Measurements from ENCODE around the gene ETV7. TPM values are rescaled to one million over a fixed set of nuclear protein-coding genes. Genes with fewer than 3 reads are reported as not detected.

ETV7 gene
- total and polyA plus RNA-seq, 12 donors = 0.10 to 5.9 (median 0.17) TPM; not detected in 5

DNA sequence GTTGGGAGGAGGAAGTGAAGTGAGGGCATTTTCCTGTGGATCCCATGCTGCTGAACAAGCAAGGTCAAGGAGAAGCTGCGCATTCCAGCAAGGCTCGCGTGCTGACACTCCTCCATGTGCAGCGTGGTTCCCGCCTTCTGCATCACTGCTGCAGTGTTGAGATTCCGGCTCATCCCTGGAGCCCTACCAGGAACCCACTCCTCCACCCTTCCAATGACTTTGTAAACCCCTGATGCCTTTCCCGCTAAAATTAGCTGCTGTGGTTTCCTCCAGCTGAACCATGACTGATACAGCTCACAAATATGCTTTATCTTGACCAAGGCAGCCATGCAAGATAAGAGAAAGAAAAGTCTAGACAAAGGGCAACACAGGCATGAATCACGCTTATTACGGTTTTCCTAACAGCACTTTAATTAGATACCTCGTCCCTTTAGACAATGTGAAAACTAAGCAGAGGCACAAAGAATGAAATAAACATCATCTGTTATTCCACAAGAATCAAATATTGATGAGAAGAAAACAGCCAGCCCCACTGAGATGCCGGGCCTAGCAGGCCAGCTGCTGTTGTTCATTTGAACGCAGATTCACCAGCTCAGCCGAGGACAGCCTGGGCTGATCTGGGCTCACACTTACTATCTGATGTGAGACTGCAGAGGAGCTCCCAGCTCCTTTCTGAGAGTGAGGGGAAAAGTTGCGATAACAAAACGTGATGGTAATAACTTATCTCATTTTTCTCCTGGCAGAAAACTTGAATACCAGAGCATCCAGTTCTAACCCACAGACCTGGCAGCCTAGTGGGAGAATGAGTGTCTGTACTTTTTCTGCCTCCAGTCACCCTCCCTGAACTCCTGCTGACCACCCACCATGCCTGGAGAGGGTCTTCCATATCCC, 36.5 kb downstream of the ETV7 start:
- peaks cover 0 to 79% (median 40%) of the 10 kb centered on the region in 7 donors for H3K27me3 ChIP-seq
- H3K27ac ChIP-seq = peak overlapping the region in 2 of 10 donors; percentile 39 to 71
- H3K4me1 ChIP-seq = peaks cover 0 to 32% (median 19%) of the 10 kb centered on the region in 9 donors
- no peaks in the 10 kb centered on the region for H3K36me3 ChIP-seq
- DNase-seq (no peak), ATAC-seq (peak; percentile 26 to 85 (median 66))
- intact Hi-C loops (cut with DNase I) = loop anchor here in 4 of 10 donors (10.0 kb wide), 2 partner anchors 226 to 326 kb away; partner anchors contain the start of genes MAPK14 (in 2 of the 4) and SLC26A8 (in 2 of the 4)
- H3K4me3 ChIP-seq = no peak overlapping the region
- H3K9me3 ChIP-seq = peaks cover 0 to 7% (median 0%) of the 10 kb centered on the region in 11 donors
- no peak for TF ChIP-seq CTCF (IDR thresholded peaks at IDR 0.05)
- WGBS, 2 donors = 44 to 47% methylated on average over 15 of the region's 15 CpGs

GRCh38 chr6:36350082-36350481, 37.4 kb downstream of the ETV7 start:
- intact Hi-C loops (cut with DNase I) = loop anchor here in 4 of 10 donors (10.0 kb wide), 2 partner anchors 225 to 325 kb away; partner anchors contain the start of genes MAPK14 (in 2 of the 4) and SLC26A8 (in 2 of the 4)
- Histone ChIP-seq H3K27ac (peak overlapping the region in 2 of 10 donors; percentile 39 to 71), H3K4me1 (peaks cover 0 to 28% (median 19%) of the 10 kb centered on the region in 9 donors), H3K27me3 (peaks cover 0 to 79% (median 36%) of the 10 kb centered on the region in 7 donors), H3K9me3 (peaks cover 0 to 7% (median 0%) of the 10 kb centered on the region in 11 donors), H3K4me3 (no peak overlapping the region), H3K36me3 (no peaks in the 10 kb centered on the region)
- peak in 7 of 8 donors; percentile 49 to 87 (median 74) for ATAC-seq
- DNase-seq = no peak
- WGBS, 2 donors = 59 to 70% methylated on average over 4 of the region's 4 CpGs
- TF ChIP-seq CTCF (IDR thresholded peaks at IDR 0.05) = no peak

DNA sequence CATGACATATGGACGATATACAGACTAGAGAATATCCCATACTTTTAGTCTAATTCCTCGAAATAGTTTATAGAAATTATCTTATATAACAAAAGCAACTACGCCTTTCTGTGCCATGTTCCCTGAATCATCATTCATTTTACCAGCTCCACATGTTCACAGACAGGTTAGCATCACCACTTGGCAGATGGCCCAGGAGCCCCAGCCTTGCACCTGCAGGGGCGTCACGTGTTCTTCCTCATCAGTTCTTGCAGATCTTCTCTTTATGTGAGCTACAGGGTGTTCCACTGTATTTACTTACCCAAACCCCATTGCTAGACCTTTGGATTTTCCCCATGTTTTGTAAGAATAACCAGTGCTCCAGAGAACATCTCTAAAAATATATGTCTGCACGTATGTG, 38.2 kb downstream of the ETV7 start:
- DNase-seq (no peak), ATAC-seq (no peak)
- Histone ChIP-seq H3K4me3 (no peak overlapping the region), H3K27ac (no peak overlapping the region), H3K27me3 (peaks cover 0 to 79% (median 33%) of the 10 kb centered on the region in 7 donors), H3K36me3 (no peaks in the 10 kb centered on the region), H3K9me3 (peaks cover 0 to 7% (median 0%) of the 10 kb centered on the region in 11 donors), H3K4me1 (peaks cover 0 to 28% (median 19%) of the 10 kb centered on the region in 9 donors)
- no peak for TF ChIP-seq CTCF (IDR thresholded peaks at IDR 0.05)
- WGBS, 2 donors = 81 to 90% methylated on average over 6 of the region's 6 CpGs
- intact Hi-C loops (cut with DNase I) = no loop called here

GRCh38 chr6:36347621-36348020, 39.8 kb downstream of the ETV7 start:
- intact Hi-C loops (cut with DNase I) = no loop called here
- WGBS, 2 donors = 91 to 92% methylated on average over 4 of the region's 4 CpGs
- ATAC-seq = no peak

More at GRCh38 chr6:36347621-36348020, 39.8 kb downstream of the ETV7 start:
- Histone ChIP-seq H3K9me3 (peaks cover 0 to 4% (median 0%) of the 10 kb centered on the region in 11 donors), H3K4me3 (no peak overlapping the region), H3K4me1 (peaks cover 0 to 28% (median 19%) of the 10 kb centered on the region in 9 donors), H3K27ac (no peak overlapping the region), H3K27me3 (peaks cover 0 to 75% (median 28%) of the 10 kb centered on the region in 7 donors), H3K36me3 (no peaks in the 10 kb centered on the region)
- TF ChIP-seq CTCF (IDR thresholded peaks at IDR 0.05) = no peak
- no peak for DNase-seq
